Activated T-cell treated with anti-CD3 and anti-CD28 coated beads for 48 hours (primary cell): ENCODE results near the gene CMTM4.

Experiments
- DNase-seq: peaks from one replicate; pipeline ENCODE4 v3.0.0-alpha.2; 2020; ENCODE audit warnings: low read depth

CMTM4 gene

DNA sequence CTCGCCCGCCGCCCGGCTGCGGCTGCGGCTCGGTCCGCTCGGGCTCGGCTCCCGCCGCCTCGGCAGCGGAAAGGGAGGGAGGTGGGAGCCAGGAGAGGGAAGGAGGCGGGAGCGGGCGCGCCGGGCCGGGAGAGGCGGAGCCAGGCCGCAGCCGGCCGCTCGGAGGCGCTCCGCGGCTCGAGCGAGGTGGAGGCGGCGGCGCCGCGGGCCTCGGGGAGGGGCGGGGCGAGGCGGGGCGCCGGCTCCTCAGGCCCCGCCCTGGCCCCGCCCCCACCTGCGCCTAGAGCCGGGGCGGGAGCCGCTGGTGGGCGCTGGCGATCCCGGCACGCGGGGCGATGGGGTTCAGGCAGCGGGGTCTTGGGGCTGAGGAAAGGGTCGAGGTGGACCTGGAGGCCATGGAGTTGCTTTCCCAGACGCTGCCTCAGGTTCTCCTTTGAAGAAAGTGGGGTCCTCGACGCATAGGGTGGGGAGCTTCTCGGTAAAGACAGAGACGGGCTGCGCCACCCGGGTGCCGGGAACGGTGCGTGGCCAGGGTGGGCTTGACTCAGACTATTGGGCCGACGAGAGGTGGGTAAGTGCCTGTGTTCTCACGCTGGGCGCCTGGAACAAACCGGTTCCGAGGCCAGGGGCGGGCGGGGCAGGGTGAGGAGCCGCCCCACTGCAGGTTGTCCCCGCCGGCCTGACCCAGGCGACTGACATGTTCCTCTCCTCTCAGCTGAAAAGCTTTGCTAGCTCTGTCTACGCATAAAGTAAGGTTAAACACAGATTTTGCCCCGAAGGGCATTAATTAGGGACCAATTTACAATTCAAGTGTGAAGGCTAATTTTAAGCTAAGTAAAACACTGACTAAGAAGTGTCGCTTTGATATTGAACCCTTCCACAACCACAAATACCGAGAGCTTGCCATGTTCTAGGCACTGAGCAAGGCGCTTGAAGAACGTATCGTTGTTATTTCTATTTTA, at the start of gene CMTM4:
CMTM4 (minus strand) TSS at position 75 of the 962 bp plus-strand sequence. CDS start 218 bp downstream, outside the sequence.
- peak; percentile 80 for DNase-seq

DNA sequence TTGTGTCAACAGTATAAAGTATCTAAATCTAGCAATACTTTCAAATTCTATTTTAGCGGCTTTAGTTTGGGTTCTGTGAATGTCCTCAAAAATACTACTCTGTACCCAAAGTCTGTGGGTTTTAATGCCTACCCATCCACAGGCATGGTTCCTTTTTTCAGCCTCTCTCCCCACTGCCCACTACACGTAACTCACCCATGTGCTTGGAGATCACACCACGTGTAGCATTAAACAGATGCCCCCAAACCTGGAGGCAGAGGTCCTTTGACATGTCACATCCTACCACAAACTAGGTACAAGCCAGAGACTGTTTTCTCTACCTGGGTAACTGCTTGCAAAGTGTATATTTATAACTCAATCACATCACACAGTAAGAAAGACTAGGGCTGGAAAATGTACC, 49.5 kb upstream of the CMTM4 start:
- DNase-seq = no peak

DNA sequence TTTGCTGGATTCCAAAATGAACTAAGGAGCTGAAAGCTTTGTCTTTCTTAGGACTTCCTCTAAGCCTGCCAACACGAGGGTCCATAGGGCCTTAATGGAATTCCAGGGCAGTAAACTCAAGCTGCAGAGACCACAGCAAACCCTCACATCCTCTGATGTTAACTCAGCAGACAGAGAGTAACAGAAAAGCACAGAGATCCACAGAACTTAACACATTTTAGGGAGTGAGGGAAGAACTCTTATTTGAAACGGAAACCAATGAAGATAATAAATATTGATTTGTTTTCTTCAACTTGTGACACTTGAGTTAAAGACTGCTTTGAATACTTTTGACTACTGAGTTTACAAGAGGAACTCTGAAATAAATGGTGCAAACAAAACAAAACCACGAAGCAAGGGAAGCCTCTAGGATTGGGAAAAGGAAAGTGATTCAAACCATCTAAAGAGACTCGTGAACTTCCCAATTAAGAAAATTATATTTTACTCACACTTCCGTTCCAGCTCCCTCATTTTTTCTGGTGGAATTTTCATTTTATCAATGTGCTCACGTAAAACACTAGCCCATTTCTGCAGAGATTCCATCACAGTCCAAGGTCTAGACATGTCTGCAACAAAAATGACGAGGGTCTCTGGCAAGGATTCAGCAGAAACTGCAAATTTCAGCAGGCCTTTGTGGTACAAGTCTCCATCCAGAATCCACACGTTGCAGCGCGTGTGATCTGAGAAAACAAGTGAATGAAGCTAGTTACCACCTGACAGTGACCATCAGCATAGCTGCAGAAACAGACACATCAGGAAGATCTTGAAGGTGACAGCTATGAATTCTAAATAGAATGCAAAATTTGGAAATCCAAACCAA, 45.6 kb upstream of the CMTM4 start:
- no peak for DNase-seq

DNA sequence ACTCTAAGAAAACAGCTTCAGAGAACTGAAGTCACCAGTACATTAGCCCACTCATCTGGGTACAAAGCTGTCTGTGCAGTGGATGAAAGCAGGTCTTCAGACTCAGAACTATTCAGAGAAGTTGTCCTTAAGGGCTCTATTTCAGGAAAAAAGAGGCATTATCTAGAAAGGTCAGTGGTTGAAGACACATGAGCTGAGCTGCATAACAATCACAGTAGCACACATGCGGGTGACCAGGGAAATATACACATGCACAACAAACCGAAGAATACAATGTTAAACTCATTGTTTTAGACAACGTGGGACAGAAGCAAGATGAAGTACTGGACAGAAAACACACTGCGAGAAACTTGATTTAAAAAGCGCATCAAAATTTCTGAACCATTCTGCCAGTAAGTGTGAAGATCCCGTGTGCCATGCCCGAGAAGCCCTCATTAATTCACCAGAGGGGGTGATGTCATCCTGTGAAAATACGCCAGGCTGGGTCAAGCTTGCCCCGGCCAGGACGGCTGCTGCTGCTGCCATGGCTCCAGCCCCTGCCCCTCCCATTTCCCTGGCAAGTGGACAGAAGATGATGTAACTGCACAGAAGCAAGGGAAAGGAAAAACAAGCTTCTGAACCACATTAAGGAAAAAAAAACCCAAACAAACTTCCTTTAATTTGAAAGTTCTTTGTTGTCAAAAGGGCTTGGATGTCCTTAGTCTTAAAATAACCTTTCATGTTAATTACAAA, 44.8 kb upstream of the CMTM4 start:
- no peak for DNase-seq

DNA sequence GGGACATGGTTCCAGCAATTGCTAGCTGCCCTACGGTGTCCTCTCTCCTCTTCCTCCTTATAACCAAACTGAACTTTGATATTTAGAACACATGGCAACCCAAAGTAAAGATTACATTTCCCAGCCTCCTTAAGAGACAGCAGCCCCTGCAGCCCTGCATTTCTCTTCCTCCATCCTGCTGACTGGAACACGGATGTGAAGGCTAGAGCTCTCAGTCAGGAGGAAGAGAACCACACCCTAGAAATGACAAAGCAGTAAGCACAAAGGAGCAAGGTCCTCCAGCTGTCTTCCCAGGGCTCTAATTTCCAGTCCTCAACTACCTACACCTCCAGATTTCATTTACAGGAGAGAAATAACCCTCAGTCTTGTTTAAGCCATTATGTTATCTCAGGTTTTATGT, 44.0 kb upstream of the CMTM4 start:
- no peak for DNase-seq

DNA sequence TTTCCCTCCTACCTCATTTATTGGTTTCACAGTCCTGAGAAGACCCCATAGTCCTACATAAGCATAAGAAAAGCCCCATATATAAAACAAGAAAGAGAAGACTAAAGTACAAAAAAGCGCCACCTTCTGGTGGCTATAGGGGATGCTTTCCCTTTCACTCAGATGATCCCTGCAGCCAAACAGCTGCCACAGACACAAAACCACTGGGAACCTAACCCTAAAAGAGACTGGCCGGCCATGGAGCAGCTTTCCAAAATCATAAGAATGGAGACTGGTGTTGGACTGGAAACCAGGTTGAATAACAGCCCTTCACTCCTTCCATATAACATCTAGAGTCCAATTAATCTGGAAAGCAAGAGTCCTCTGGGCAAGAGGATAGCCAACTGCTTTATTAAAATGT, 43.5 kb upstream of the CMTM4 start:
- no peak for DNase-seq

DNA sequence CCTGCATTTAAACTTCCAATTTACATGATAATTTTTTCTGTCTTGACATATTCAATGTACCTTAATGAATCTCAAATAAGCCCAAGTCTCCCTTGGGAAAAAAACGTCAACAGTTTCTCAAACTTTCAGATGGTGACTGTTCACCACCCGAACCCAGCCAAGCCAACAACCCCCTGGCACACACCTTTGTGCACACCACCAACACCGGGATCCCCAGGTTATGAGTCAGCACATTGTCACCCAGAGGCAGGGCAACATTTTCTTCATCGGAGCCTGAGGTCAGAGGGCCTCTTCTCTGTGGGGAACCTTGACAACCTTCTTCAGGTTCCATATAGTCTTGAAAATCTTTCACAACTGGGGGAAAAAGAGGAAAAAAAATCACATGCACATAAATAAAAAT, 39.3 kb upstream of the CMTM4 start:
- no peak for DNase-seq

DNA sequence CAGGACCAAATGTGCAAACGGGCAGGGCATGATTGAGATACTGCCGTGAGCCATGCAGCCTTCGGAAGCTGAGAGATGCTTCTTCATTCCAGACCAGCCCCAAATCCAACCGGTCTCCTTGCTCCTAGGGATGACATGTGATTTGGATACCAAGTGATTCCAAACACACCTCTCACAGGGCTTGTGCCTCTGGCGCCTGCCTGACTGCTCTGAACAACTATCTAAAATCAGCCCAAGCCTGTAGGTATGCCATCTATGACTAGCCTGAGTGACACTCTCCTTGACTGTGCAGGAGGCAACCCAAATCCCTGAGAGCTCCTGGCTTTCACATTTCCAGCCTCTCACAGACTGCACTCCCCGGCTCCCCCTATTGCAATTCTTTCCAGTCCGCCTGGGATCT, 34.6 kb upstream of the CMTM4 start:
- DNase-seq = no peak

DNA sequence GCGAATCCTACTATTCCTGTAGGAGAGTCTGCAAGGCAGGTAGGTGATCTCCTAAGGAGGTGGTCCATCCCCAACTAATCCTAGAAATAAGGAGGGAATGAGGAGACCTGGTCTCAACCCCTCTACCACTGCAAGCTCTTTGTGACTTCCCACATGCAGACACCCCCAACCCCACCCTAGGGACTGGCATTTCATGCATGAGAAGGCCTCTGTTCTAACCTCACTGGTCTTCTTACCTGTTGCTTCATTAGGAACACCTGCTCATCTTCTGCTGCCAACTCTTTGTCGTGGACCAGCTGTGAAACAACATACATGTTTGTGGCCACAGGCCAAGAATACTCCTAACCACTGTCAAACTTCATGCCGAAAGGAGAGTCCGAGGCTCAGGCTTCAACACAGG, 32.3 kb upstream of the CMTM4 start:
- DNase-seq = no peak

DNA sequence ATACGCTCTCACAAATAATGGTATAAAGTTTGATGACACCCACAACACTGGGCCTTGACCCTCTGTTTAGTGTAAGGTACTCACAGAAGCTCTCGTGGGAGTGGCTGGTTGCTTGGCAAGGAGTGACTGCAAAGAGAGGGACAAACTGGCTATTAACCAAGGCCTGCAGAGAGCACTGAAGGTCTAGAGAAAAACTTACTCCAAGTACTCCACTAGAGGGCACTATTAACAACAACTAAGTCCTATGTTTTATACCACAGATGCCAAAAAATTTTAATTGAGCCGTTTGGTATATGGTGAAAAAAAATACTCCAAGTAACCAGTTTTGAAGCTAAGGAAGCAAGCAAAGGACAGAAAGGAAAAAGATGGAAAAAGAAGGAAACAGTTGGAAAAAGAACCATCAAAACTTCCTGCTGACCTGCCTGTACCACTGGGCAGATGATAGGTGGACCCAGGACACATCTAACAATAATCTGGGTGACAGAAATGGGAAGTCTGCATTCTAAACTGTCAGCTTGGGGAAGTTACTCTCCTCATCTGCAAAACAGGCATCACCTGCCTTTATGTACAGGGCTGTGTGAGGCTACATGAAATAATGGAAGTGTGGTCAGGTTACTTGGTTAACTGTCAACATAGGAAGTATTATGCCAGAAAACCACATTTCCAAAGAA, 31.7 kb upstream of the CMTM4 start:
- no peak for DNase-seq

DNA sequence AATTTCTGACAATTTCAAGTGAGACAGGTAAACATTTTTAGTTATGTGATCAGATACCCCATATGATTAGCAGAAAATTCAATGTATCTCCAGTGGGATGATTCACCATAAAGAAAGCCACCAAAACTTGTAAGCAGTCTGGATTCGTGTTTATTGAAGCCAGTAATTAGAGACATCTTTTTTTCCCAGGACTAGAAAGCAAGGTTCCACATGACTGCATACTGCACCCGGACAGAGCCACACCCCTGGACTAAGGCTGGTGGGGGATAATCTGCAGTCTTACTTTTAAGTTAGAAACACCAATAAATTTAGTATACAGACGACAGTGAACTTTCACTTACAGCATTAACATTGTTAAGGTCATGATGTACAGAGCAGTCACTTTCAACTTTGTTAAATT, 24.2 kb upstream of the CMTM4 start:
- no peak for DNase-seq

DNA sequence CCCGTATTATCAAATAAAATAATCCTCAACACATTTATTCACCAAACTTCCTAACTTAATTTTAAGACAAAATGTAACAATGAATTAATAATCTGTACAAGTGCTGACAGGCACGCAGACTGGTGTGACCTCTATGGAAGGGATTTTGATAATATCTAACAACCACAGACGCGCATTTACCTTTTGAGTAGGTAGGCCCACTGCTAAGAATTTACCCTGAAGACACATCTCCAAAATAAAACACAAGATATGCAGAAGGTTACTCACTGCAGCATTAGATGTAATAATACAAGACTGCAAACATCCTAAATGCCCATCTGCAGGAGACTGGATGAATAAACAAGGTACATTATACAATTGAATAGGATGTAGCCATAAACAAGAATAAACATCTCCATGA, 22.7 kb upstream of the CMTM4 start:
- no peak for DNase-seq

DNA sequence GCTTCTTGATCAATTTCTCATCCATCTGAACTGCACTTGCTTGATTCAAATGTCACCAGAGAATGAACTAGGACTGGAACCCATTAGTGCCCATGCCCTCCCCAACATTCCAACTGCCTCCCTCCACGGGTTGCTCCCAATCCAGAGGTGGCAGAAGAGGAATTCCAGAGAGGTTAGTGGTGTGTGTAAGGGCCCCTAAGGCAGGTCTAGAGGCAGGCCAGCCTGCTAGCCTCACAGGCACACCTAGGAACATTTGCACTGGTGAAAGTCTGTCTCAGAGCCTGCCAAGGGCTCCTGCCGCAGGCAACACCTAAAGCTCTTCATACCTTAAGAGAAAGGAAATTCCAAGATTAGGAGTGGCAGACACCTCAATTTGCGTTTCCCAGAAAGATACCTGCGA, 21.2 kb upstream of the CMTM4 start:
- no peak for DNase-seq

DNA sequence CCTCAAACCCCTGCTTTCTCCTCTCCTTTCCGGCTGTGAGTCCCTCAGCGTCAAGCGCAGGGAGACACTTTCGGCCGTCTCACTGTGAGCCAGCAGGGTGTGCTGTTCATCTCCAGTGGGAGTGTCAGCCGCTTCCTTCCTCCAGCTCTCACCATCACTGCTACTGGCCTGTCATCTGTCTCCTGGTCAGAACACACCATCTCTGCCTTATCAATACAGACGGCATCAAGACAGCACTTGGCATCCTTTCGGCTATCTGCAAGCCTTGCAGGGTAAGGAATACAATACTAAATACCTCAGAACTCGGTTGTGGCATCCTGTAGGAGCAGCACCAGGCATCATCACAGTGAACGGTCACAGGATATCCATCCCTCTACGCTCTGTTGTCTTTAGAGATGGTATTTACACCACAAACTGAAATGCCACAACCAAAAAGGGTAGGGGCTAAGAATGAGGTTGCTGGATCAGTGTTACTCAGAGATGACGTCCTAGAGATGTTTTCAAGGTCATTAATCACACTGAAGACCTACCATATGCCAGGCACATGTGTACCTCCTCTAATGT, 20.7 kb upstream of the CMTM4 start:
- no peak for DNase-seq

DNA sequence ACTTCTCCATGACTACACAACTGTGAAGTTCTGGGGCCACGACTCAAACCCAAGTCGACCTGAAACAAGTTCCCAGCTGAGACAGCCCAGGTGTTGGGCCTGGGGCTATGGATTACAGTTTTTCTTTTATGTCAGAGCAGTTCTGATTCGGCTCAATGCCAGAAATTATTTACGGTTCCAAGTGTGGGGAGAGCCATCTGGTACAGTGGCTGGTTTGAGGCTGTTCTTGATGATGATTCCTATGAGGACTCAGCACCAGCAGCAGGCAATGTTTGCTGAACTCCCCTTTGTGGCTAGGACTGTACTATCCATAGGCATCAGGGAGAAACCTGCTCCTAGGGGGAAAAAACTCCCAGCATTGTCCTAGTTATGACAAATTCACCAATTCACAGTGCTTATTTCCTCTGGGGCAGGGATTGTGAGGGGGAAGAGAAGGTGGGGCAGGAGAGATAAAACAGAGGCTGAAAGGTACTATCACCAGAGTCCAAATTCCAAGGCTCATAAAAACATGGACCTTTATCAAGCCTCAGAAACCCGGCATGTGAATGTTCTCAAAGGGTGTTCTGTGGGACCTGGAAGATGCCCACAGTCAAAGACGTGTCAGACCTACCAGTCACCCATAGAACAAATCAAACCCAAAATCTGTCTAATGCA, 18.2 kb upstream of the CMTM4 start:
- no peak for DNase-seq

DNA sequence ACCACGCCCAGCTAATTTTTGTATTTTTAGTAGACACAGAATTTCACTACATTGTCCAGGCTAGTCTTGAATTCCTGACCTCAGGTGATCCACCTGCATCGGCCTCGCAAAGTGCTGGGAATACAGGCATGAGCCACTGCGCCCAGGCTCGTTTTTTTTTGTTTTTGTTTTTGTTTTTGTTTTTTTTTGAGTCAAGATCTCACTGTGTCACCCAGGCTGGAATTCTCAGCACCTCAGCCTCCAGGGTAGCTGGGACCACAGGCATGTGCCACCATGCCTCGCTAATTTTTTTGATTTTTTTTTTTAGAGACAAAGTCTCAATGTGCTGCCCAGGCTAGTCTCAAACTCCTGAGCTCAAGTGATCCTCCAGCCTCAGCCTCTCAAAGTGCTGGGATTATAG, 17.5 kb upstream of the CMTM4 start:
- no peak for DNase-seq

DNA sequence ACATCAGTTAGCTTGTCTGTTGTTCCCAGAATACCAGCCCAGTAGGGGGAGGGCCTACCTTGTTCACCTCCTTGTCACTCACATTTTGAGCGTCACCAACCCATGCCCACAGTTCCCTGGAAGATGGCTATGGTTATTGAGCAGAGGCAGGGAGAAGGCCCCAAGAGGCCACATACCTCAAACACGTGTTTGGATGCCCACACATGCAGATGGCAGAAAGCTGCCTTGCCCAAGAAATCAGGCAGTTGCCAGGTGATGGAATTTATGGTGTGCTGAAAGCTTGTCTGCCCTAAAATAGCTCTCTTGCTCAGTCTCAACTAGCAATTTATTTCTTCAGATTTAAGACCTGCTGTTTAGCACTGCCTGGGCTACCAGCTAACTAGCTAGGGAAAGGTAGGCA, 16.5 kb upstream of the CMTM4 start:
- DNase-seq = no peak

DNA sequence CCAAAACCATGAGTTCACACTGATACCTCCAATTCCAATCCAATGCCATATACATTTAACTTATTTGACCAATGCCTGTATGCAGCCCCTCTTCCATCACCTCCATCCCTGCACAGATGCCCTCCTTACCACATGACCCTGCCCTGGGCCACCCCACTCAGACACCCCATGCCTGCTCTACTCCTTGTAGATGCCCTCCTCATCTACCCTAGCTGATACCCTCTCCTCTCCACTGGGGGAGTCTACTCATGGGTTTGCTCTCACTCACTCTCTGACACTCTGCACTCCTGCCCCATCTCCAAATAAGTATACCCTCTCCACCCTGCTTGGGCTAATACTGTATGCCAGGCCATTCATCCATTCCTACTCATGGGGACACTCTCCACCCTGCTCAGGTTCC, 16.0 kb upstream of the CMTM4 start:
- no peak for DNase-seq

DNA sequence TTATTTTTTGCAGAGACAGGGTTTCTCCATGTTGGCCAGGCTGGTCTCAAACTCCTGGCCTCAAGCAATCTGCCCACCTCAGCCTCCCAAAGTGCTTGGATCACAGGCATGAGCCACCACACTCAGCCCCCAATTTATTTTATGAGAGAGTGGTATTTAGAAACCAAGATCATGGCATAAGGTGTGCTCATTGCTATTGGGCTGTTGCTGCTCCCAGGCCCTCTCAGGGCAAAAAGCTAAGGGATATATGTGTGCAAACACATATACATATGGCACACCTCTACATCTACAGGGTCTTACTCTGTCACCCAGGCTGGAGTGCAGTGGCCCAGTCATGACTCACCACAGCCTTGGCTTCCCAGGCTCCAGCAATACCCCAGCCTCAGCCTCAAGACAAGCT, 15.0 kb upstream of the CMTM4 start:
- no peak for DNase-seq

DNA sequence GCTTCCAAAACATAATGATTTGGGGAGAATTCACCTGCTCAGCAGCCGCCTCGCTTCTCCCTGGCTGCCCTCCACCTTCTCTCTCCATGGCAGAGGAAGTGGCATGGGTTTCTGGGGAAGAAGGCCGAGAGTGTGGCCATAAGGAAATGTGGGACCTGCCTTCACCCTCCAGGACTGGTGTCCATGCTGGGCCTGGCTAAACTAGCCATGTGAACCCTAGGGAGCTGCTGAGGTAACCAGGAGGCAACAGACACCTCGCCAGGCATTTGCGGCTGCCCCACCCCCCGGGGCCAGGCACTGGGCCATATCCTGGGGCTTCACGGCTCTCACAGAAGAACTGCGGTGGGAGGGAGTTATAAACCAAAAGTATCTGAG, 9.9 kb upstream of the CMTM4 start:
- no peak for DNase-seq
